A549 (cell line): ENCODE measurements around the gene TBC1D14. TPM values are rescaled to one million over a fixed set of nuclear protein-coding genes. Genes with fewer than 3 reads are reported as not detected.
A peak's percentile ranks its signal among the peaks of the same experiment; 100 is the strongest.

Source experiments
- ATAC-seq, 2 experiments: fragments of 200-7000 bp in 1 of 2; fragments of >200 bp in 1 of 2; cut with Nextera tagmentation in 1 of 2; cut with Tn5 transposase in 1 of 2; 3 replicates each; pipeline versions ENCODE4 v1.8.0 to v1.9.1; 2018 to 2020; ENCODE audit warnings: mild to moderate bottlenecking in 1 of 2, moderate library complexity in 1 of 2
- CTCF ChIA-PET: fragments of 300-600 bp; sonication (Branson Sonifier 250); formaldehyde crosslinking; extraction: SDS; loops from one replicate; lab custom pipeline; 2021; ENCODE audit warnings: antibody characterized with exemption, inconsistent platforms; lab: Yijun Ruan, JAX
- POLR2A ChIA-PET: fragments of 350-600 bp; formaldehyde crosslinking; extraction: SDS; loops from one replicate; lab custom pipeline; 2021; ENCODE audit warnings: antibody characterized with exemption, inconsistent platforms; lab: Yijun Ruan, JAX
- DNase-seq, 2 experiments: peaks; one replicate each; pipeline versions ENCODE4 v3.0.0 to v3.0.0-alpha.2; 2011 to 2016; ENCODE audit warnings: low read depth in 1 of 2, low spot score in 1 of 2
- FAIRE-seq: peaks from 2 replicates; lab custom pipeline; 2011; peaks lifted over from hg19 to GRCh38; lab: Jason Lieb, UNC
- H3K27ac ChIP-seq, 2 experiments: fragments of >200 bp; sonication (Bioruptor Twin); formaldehyde crosslinking; 3 replicates each; pipeline ENCODE4 v1.5.1; 2016 to 2017
- H3K4me1 ChIP-seq: fragments of >200 bp; sonication (Bioruptor Twin); formaldehyde crosslinking; 3 replicates; pipeline ENCODE4 v1.6.1; 2016
- H3K4me2 ChIP-seq: fragments of >200 bp; sonication (Bioruptor Twin); formaldehyde crosslinking; 3 replicates; pipeline ENCODE4 v1.6.1; 2016
- H3K4me3 ChIP-seq: fragments of >200 bp; sonication (Bioruptor Twin); formaldehyde crosslinking; 3 replicates; pipeline ENCODE4 v1.5.1; 2016
- H3K9me3 ChIP-seq: fragments of >200 bp; sonication (Bioruptor Twin); formaldehyde crosslinking; 3 replicates; pipeline ENCODE4 v1.6.1; 2016
- CBX8 ChIP-seq: fragments of 200-600 bp; sonication (generic); IDR thresholded peaks from 2 replicates; pipeline ENCODE4 v1.6.1; 2016
- CEBPB ChIP-seq, 2 experiments: fragments of >200 bp in 1 of 2; sonication (Bioruptor Twin) in 1 of 2; formaldehyde crosslinking in 1 of 2; IDR thresholded peaks; 2 replicates each; pipeline ENCODE4 v1.6.1; 2012 to 2016
- FOSL2 ChIP-seq, 2 experiments: fragments of 450-650 bp in 1 of 2; fragments of >200 bp in 1 of 2; sonication (Bioruptor Twin) in 1 of 2; formaldehyde crosslinking; IDR thresholded peaks; 2 replicates each; pipeline versions ENCODE4 v1.5.0 to v1.6.1; 2016 to 2020; ENCODE audit warnings: mild to moderate bottlenecking in 1 of 2, moderate library complexity in 1 of 2
- HDAC2 ChIP-seq: fragments of 200-600 bp; sonication (generic); IDR thresholded peaks from 2 replicates; pipeline ENCODE4 v1.6.1; 2016
- HOXB13 ChIP-seq: fragments of 250-450 bp; sonication (Bioruptor Pico); IDR thresholded peaks from 2 replicates; pipeline ENCODE4 v1.5.0; 2020; ENCODE audit warnings: low read depth, mild to moderate bottlenecking, moderate library complexity
- HOXB5 ChIP-seq: fragments of 250-450 bp; sonication (Bioruptor Pico); IDR thresholded peaks from 2 replicates; pipeline ENCODE4 v1.5.0; 2020; ENCODE audit warnings: mild to moderate bottlenecking, moderate library complexity
- JUN ChIP-seq, 2 experiments: fragments of >200 bp; sonication (Bioruptor Twin); formaldehyde crosslinking; IDR thresholded peaks; 2 replicates in 1 of 2; 3 replicates in 1 of 2; pipeline ENCODE4 v1.6.1; 2016 to 2017
- KDM1A ChIP-seq: fragments of 200-600 bp; sonication (generic); IDR thresholded peaks from 2 replicates; pipeline ENCODE4 v1.6.1; 2016; ENCODE audit warnings: low read depth, mild to moderate bottlenecking
- MYC ChIP-seq: IDR thresholded peaks from 2 replicates; pipeline ENCODE4 v1.6.1; 2012; ENCODE audit warnings: mild to moderate bottlenecking, inconsistent platforms, low read length, improper control_type of control experiment, borderline replicate concordance
- NR3C1 ChIP-seq: fragments of >200 bp; sonication (Bioruptor Twin); formaldehyde crosslinking; IDR thresholded peaks from 3 replicates; pipeline ENCODE4 v1.6.1; 2017
- RAD21 ChIP-seq, 2 experiments: fragments of >200 bp in 1 of 2; sonication (Bioruptor Twin) in 1 of 2; formaldehyde crosslinking in 1 of 2; IDR thresholded peaks in 1 of 2; conservative IDR thresholded peaks in 1 of 2; 2 replicates in 1 of 2; 3 replicates in 1 of 2; pipeline ENCODE4 v1.6.1; 2012 to 2018; ENCODE audit warnings: inconsistent platforms in 1 of 2
- RCOR1 ChIP-seq: fragments of 150-350 bp; IDR thresholded peaks from 2 replicates; pipeline ENCODE4 v1.6.1; 2014; ENCODE audit warnings: antibody characterized with exemption, low read length, low read depth
- RFX5 ChIP-seq: fragments of 450-650 bp; IDR thresholded peaks from 2 replicates; pipeline ENCODE4 v1.7.1; 2014; ENCODE audit warnings: antibody characterized with exemption, mild to moderate bottlenecking, moderate library complexity
- RNF2 ChIP-seq: fragments of 200-600 bp; sonication (generic); IDR thresholded peaks from 2 replicates; pipeline ENCODE4 v1.6.1; 2016; ENCODE audit warnings: low read depth, mild to moderate bottlenecking, antibody characterized with exemption, moderate library complexity, borderline replicate concordance
- SREBF2 ChIP-seq: fragments of 450-650 bp; IDR thresholded peaks from 2 replicates; pipeline ENCODE4 v1.6.1; 2014; ENCODE audit warnings: mild to moderate bottlenecking, moderate library complexity
- TP53 ChIP-seq: fragments of 250-450 bp; sonication (Bioruptor Pico); IDR thresholded peaks from 2 replicates; pipeline ENCODE4 v1.5.0; 2021; ENCODE audit warnings: mild to moderate bottlenecking, moderate library complexity
- ZNF302 ChIP-seq: fragments of 250-450 bp; sonication (Bioruptor Pico); IDR thresholded peaks from 2 replicates; pipeline ENCODE4 v1.9.0; 2021; ENCODE audit warnings: inconsistent platforms, mild to moderate bottlenecking, moderate library complexity
- WGBS: methylation state at CpG from one replicate; pipeline ENCODE4 v1.1.6; 2017; ENCODE audit errors: missing lambda C conversion rate; 5-methylcytosine and 5-hydroxymethylcytosine counted together
- polyA plus RNA-seq, 4 experiments: library from polyadenylated mRNA; depleted of rRNA in 3 of 4; stranded (reverse); fragments of >200 nt; fragmentation: RNase III in 1 of 4; extraction: RNeasy Plus Mini Kit Qiagen cat#74134 plus additional on column Dnase treatment in 1 of 4; gene quantifications; 2 replicates in 3 of 4; 3 replicates in 1 of 4; pipeline ENCODE4 v1.2.3, GENCODE V29; 2011 to 2017
- TF ChIP-seq, protein P1 (sequence below): fragments of 450-650 bp; IDR thresholded peaks from 2 replicates; pipeline ENCODE4 v1.6.1; 2014; ENCODE audit warnings: antibody characterized with exemption

Gene TBC1D14
- polyA plus RNA-seq, 2 of the 4 experiments (the other 2 are of a cell fraction), result 30.2 to 39.0 TPM

DNA sequence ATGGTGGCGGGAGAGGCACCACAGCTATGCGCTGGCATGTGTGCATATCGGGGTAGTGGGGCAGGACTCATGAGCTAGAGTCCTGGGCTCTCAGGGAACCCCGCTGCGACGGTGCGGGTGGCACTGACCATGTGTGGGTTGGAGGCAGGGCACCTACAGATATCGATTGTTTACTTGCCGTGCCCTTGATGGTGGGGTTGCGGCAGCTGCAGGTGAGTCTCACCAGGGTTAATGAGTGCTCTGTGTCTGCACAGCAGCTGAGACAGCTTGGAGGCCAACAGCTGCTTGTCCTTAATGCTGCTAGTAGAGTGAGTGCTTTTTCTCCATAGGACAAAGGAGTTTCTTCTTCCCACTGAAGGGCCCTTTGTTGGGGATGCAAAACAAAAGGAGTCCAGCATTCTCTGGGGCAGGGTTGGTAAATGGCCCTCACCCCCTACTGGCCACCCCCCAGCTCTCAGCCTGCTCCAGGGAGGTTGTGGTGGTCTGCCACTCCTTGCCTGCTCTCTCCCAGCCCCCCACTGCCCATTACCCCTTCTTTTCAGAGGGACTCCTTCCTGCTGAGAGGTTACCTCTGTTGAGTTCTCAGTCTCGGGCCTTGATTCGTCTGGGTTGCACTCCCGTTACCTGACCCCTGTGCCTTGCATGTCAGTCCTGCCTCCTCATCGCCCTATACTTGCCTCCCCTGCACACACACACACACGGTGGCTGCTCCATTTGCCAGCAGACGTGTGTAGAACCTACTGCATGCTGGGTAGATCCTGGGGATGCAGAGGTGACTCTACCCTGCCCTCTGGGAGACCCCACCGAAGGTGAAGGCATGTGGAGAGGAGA is 52.8 kb downstream of the TBC1D14 start:
- WGBS, result 96% methylated on average over 14 of the region's 17 CpGs
- Histone ChIP-seq H3K9me3 (no peaks in the 10 kb centered on the region), H3K4me2 (no peak overlapping the region), H3K4me1 (peaks cover 8% of the 10 kb centered on the region; the same call in 2 of the 3 replicates), H3K27ac (no peak overlapping the region), H3K4me3 (no peak overlapping the region)
- DNase-seq (no peak), ATAC-seq (peak in 1 of 2 experiments; percentile 19; a peak in 1 of 6 replicates), FAIRE-seq (no peak)
- no peak for TF ChIP-seq JUN (IDR thresholded peaks at IDR 0.05)
- no peak for TF ChIP-seq RAD21 (conservative IDR thresholded peaks at IDR 0.05 in 1 of 2, IDR thresholded peaks at IDR 0.05 in 1 of 2)
- TF ChIP-seq MYC, result no peak
- no peak for TF ChIP-seq ZNF302 (CRISPR knock-in tag)
- no peak for TF ChIP-seq RCOR1
- ChIA-PET POLR2A (no interaction called here), CTCF (interaction anchor here (1.6 to 3.2 kb wide), 2 partner anchors 12 to 109 kb away, joined by 6 to 15 read pairs; no protein-coding TSS in a partner anchor)

- CTCF ChIA-PET, result interaction anchor here (1.6 to 3.2 kb wide), 2 partner anchors 11 to 108 kb away, joined by 6 to 15 read pairs; no protein-coding TSS in a partner anchor
- ATAC-seq, result peak; percentile 28 to 34; a peak in 1 of 6 replicates
- 94% methylated on average over 8 of the region's 12 CpGs for WGBS
- POLR2A ChIA-PET, result no interaction called here
- H3K4me2 ChIP-seq, result no peak overlapping the region
- no peak for FAIRE-seq
- DNase-seq, result no peak
- no peak overlapping the region for H3K27ac ChIP-seq
- H3K4me3 ChIP-seq, result no peak overlapping the region
- H3K9me3 ChIP-seq, result no peaks in the 10 kb centered on the region
- TF ChIP-seq, protein P1, sequence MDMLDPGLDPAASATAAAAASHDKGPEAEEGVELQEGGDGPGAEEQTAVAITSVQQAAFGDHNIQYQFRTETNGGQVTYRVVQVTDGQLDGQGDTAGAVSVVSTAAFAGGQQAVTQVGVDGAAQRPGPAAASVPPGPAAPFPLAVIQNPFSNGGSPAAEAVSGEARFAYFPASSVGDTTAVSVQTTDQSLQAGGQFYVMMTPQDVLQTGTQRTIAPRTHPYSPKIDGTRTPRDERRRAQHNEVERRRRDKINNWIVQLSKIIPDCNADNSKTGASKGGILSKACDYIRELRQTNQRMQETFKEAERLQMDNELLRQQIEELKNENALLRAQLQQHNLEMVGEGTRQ, result 0 out of 2 replicates have a peak, but pooled peaks have one; percentile 25
- no peak for TF ChIP-seq TP53 (CRISPR knock-in tag)
- H3K4me1 ChIP-seq, result peaks cover 8% of the 10 kb centered on the region; the same call in 2 of the 3 replicates
Observed at GRCh38 chr4:6963139-6963611, 53.5 kb downstream of the TBC1D14 start.

DNA sequence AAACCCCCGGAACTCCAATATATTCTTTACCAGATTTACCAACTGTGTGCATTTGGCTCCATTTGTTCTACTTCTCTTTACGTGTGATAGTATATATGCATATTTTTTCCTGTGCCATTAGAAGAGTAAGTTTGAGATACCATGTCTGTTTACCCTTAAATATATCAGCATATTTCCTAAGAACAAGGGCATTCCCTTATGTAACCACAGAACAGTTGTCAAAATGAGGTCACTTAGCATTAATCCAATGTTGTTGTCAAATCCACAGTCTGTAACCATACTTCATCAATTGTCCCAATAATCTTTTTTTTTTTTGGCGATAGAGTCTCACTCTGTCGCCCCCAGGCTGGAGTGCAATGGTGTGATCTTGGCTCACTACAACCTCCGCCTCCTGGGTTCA is 55.2 kb downstream of the TBC1D14 start:
- DNase-seq, result no peak
- 93% methylated on average over 5 of the region's 5 CpGs for WGBS
- Histone ChIP-seq H3K4me2 (no peak overlapping the region), H3K4me1 (peaks cover 8% of the 10 kb centered on the region; the same call in 2 of the 3 replicates), H3K27ac (no peak overlapping the region), H3K9me3 (no peaks in the 10 kb centered on the region), H3K4me3 (no peak overlapping the region)
- FAIRE-seq, result no peak
- ChIA-PET POLR2A (no interaction called here), CTCF (interaction anchor here (2.1 kb wide), 1 partner anchor 9 kb away, joined by 7 read pairs; no protein-coding TSS in a partner anchor)
- TF ChIP-seq HOXB13 (CRISPR knock-in tag) (no peak), RNF2 (no peak), RFX5 (no peak), CEBPB (IDR thresholded peaks at IDR 0.05) (no peak), NR3C1 (no peak), HDAC2 (no peak), CBX8 (no peak), FOSL2 (IDR thresholded peaks at IDR 0.05) (no peak), FOSL2 (CRISPR knock-in tag; IDR thresholded peaks at IDR 0.05) (no peak)
- TF ChIP-seq, protein P1, result no peak
- ATAC-seq, result no peak

GRCh38 chr4:6965329-6965728 is 55.7 kb downstream of the TBC1D14 start:
- no peak for TF ChIP-seq HOXB5 (CRISPR knock-in tag)
- no peak for TF ChIP-seq KDM1A
- no peak for TF ChIP-seq HDAC2
- TF ChIP-seq SREBF2, result no peak
- Histone ChIP-seq H3K9me3 (no peaks in the 10 kb centered on the region), H3K4me1 (peaks cover 8% of the 10 kb centered on the region; the same call in 2 of the 3 replicates), H3K4me2 (no peak overlapping the region), H3K4me3 (no peak overlapping the region), H3K27ac (no peak overlapping the region)
- no peak for FAIRE-seq
- 82% methylated on average over 3 of the region's 3 CpGs for WGBS
- no peak for ATAC-seq
- ChIA-PET POLR2A (interaction anchor here (1.1 kb wide), 1 partner anchor 103 kb away, joined by 3 read pairs; the partner anchor contains the start of gene GRPEL1), CTCF (interaction anchor here (2.1 kb wide), 1 partner anchor 9 kb away, joined by 7 read pairs; no protein-coding TSS in a partner anchor)
- DNase-seq, result no peak
